ENCODE results near the gene PRKAB1.
"Not testable (repeated sequence)": the region's sequence is repeated elsewhere in the genome, so short reads cannot be mapped to it uniquely, and the experiment has no call there.

PRKAB1 gene

GRCh38 chr12:119700078-119700477, 32.1 kb downstream of the PRKAB1 start:
- no peaks in the 10 kb centered on the region for H3K27me3 ChIP-seq (replicated peaks; ENCODE audit: control insufficient read depth, insufficient read depth, low read length)
- H3K36me3 ChIP-seq (ENCODE audit: control insufficient read depth, insufficient read depth, low read length, severe bottlenecking) = no peaks in the 10 kb centered on the region
- no peaks in the 10 kb centered on the region for H3K9me3 ChIP-seq (ENCODE audit: control insufficient read depth, low read length)
- no peak for DNase-seq (ENCODE audit: low read depth)
- no peak overlapping the region for H3K4me3 ChIP-seq (ENCODE audit: low read length)
- H3K9ac ChIP-seq (ENCODE audit: low read length) = no peak overlapping the region
- H3K4me1 ChIP-seq (ENCODE audit: control insufficient read depth, insufficient read depth, low read length) = no peaks in the 10 kb centered on the region

GRCh38 chr12:119704065-119704747, 36.3 kb downstream of the PRKAB1 start:
- H3K4me1 ChIP-seq (ENCODE audit: control insufficient read depth, insufficient read depth, low read length) = no peaks in the 10 kb centered on the region
- DNase-seq (ENCODE audit: low read depth) = no peak
- H3K9ac ChIP-seq (ENCODE audit: low read length) = no peak overlapping the region
- H3K27me3 ChIP-seq (replicated peaks; ENCODE audit: control insufficient read depth, insufficient read depth, low read length) = no peaks in the 10 kb centered on the region
- no peaks in the 10 kb centered on the region for H3K9me3 ChIP-seq (ENCODE audit: control insufficient read depth, low read length)
- H3K36me3 ChIP-seq (ENCODE audit: control insufficient read depth, insufficient read depth, low read length, severe bottlenecking) = no peaks in the 10 kb centered on the region
- no peak overlapping the region for H3K4me3 ChIP-seq (ENCODE audit: low read length)

- H3K27me3 ChIP-seq (replicated peaks; ENCODE audit: control insufficient read depth, insufficient read depth, low read length) = no peaks in the 10 kb centered on the region
- peak; percentile 19 for DNase-seq (ENCODE audit: low read depth)
- H3K4me3 ChIP-seq (ENCODE audit: low read length) = no peak overlapping the region
- H3K9ac ChIP-seq (ENCODE audit: low read length) = no peak overlapping the region
- H3K9me3 ChIP-seq (ENCODE audit: control insufficient read depth, low read length) = no peaks in the 10 kb centered on the region
- no peaks in the 10 kb centered on the region for H3K4me1 ChIP-seq (ENCODE audit: control insufficient read depth, insufficient read depth, low read length)
- no peaks in the 10 kb centered on the region for H3K36me3 ChIP-seq (ENCODE audit: control insufficient read depth, insufficient read depth, low read length, severe bottlenecking)
Observed at GRCh38 chr12:119705182-119705581, 37.2 kb downstream of the PRKAB1 start.

GRCh38 chr12:119706427-119706826, 38.5 kb downstream of the PRKAB1 start:
- H3K27me3 ChIP-seq (replicated peaks; ENCODE audit: control insufficient read depth, insufficient read depth, low read length); H3K4me3 ChIP-seq (ENCODE audit: low read length); H3K9me3 ChIP-seq (ENCODE audit: control insufficient read depth, low read length); DNase-seq (ENCODE audit: low read depth); H3K4me1 ChIP-seq (ENCODE audit: control insufficient read depth, insufficient read depth, low read length); H3K36me3 ChIP-seq (ENCODE audit: control insufficient read depth, insufficient read depth, low read length, severe bottlenecking); H3K9ac ChIP-seq (ENCODE audit: low read length): not testable (repeated sequence)

GRCh38 chr12:119710374-119710964, 42.5 kb downstream of the PRKAB1 start:
- no peaks in the 10 kb centered on the region for H3K36me3 ChIP-seq (ENCODE audit: control insufficient read depth, insufficient read depth, low read length, severe bottlenecking)
- no peaks in the 10 kb centered on the region for H3K4me1 ChIP-seq (ENCODE audit: control insufficient read depth, insufficient read depth, low read length)
- no peak for DNase-seq (ENCODE audit: low read depth)
- H3K27me3 ChIP-seq (replicated peaks; ENCODE audit: control insufficient read depth, insufficient read depth, low read length) = no peaks in the 10 kb centered on the region
- no peaks in the 10 kb centered on the region for H3K9me3 ChIP-seq (ENCODE audit: control insufficient read depth, low read length)
- no peak overlapping the region for H3K4me3 ChIP-seq (ENCODE audit: low read length)
- H3K9ac ChIP-seq (ENCODE audit: low read length) = no peak overlapping the region

- no peaks in the 10 kb centered on the region for H3K4me1 ChIP-seq (ENCODE audit: control insufficient read depth, insufficient read depth, low read length)
- no peak overlapping the region for H3K9ac ChIP-seq (ENCODE audit: low read length)
- DNase-seq (ENCODE audit: low read depth) = no peak
- no peaks in the 10 kb centered on the region for H3K27me3 ChIP-seq (replicated peaks; ENCODE audit: control insufficient read depth, insufficient read depth, low read length)
- no peak overlapping the region for H3K4me3 ChIP-seq (ENCODE audit: low read length)
- no peaks in the 10 kb centered on the region for H3K36me3 ChIP-seq (ENCODE audit: control insufficient read depth, insufficient read depth, low read length, severe bottlenecking)
- no peaks in the 10 kb centered on the region for H3K9me3 ChIP-seq (ENCODE audit: control insufficient read depth, low read length)
Observed at GRCh38 chr12:119710965-119711551, 43.1 kb downstream of the PRKAB1 start.

GRCh38 chr12:119711693-119712092, 43.8 kb downstream of the PRKAB1 start:
- Histone ChIP-seq H3K9me3 (ENCODE audit: control insufficient read depth, low read length) (no peaks in the 10 kb centered on the region), H3K9ac (ENCODE audit: low read length) (no peak overlapping the region), H3K27me3 (replicated peaks; ENCODE audit: control insufficient read depth, insufficient read depth, low read length) (no peaks in the 10 kb centered on the region), H3K4me1 (ENCODE audit: control insufficient read depth, insufficient read depth, low read length) (peaks cover 6% of the 10 kb centered on the region), H3K4me3 (ENCODE audit: low read length) (no peak overlapping the region), H3K36me3 (ENCODE audit: control insufficient read depth, insufficient read depth, low read length, severe bottlenecking) (no peaks in the 10 kb centered on the region)
- no peak for DNase-seq (ENCODE audit: low read depth)

GRCh38 chr12:119712721-119713120, 44.8 kb downstream of the PRKAB1 start:
- Histone ChIP-seq H3K4me3 (ENCODE audit: low read length) (no peak overlapping the region), H3K4me1 (ENCODE audit: control insufficient read depth, insufficient read depth, low read length) (peaks cover 8% of the 10 kb centered on the region), H3K9ac (ENCODE audit: low read length) (no peak overlapping the region), H3K27me3 (replicated peaks; ENCODE audit: control insufficient read depth, insufficient read depth, low read length) (no peaks in the 10 kb centered on the region), H3K9me3 (ENCODE audit: control insufficient read depth, low read length) (no peaks in the 10 kb centered on the region), H3K36me3 (ENCODE audit: control insufficient read depth, insufficient read depth, low read length, severe bottlenecking) (no peaks in the 10 kb centered on the region)
- no peak for DNase-seq (ENCODE audit: low read depth)

- Histone ChIP-seq H3K27me3 (replicated peaks; ENCODE audit: control insufficient read depth, insufficient read depth, low read length) (no peaks in the 10 kb centered on the region), H3K4me1 (ENCODE audit: control insufficient read depth, insufficient read depth, low read length) (peaks cover 8% of the 10 kb centered on the region), H3K36me3 (ENCODE audit: control insufficient read depth, insufficient read depth, low read length, severe bottlenecking) (no peaks in the 10 kb centered on the region), H3K9me3 (ENCODE audit: control insufficient read depth, low read length) (no peaks in the 10 kb centered on the region), H3K4me3 (ENCODE audit: low read length) (no peak overlapping the region), H3K9ac (ENCODE audit: low read length) (no peak overlapping the region)
- DNase-seq (ENCODE audit: low read depth) = no peak
Observed at GRCh38 chr12:119713551-119714031, 45.7 kb downstream of the PRKAB1 start.

GRCh38 chr12:119714614-119715267, 46.8 kb downstream of the PRKAB1 start:
- Histone ChIP-seq H3K36me3 (ENCODE audit: control insufficient read depth, insufficient read depth, low read length, severe bottlenecking) (no peaks in the 10 kb centered on the region), H3K4me3 (ENCODE audit: low read length) (no peak overlapping the region), H3K27me3 (replicated peaks; ENCODE audit: control insufficient read depth, insufficient read depth, low read length) (no peaks in the 10 kb centered on the region), H3K9ac (ENCODE audit: low read length) (no peak overlapping the region), H3K9me3 (ENCODE audit: control insufficient read depth, low read length) (no peaks in the 10 kb centered on the region), H3K4me1 (ENCODE audit: control insufficient read depth, insufficient read depth, low read length) (peaks cover 8% of the 10 kb centered on the region)
- DNase-seq (ENCODE audit: low read depth) = no peak

GRCh38 chr12:119715268-119715620, 47.3 kb downstream of the PRKAB1 start:
- DNase-seq (ENCODE audit: low read depth) = peak; percentile 12
- Histone ChIP-seq H3K4me1 (ENCODE audit: control insufficient read depth, insufficient read depth, low read length) (peaks cover 8% of the 10 kb centered on the region), H3K9ac (ENCODE audit: low read length) (no peak overlapping the region), H3K36me3 (ENCODE audit: control insufficient read depth, insufficient read depth, low read length, severe bottlenecking) (no peaks in the 10 kb centered on the region), H3K27me3 (replicated peaks; ENCODE audit: control insufficient read depth, insufficient read depth, low read length) (no peaks in the 10 kb centered on the region), H3K4me3 (ENCODE audit: low read length) (no peak overlapping the region), H3K9me3 (ENCODE audit: control insufficient read depth, low read length) (no peaks in the 10 kb centered on the region)

Data from adipocyte (in vitro differentiated cells).